Suprapubic skin (tissue), 3 donors: ENCODE measurements around the gene ULK4.

Experiments
- CTCF ChIP-seq, 2 donors: fragments of 200-600 bp in 1 of 2; fragments of 450-650 bp in 1 of 2; sonication (generic) in 1 of 2; IDR thresholded peaks; one replicate each; pipeline ENCODE4 v1.5.1; 2016 to 2019; ENCODE audit warnings: antibody characterized with exemption in 2 of 2, mild to moderate bottlenecking in 1 of 2, moderate library complexity in 1 of 2
- POLR2A ChIP-seq, 2 donors: fragments of 450-650 bp; IDR thresholded peaks; one replicate each; pipeline ENCODE4 v1.6.1; 2017; ENCODE audit warnings: antibody characterized with exemption in 2 of 2, mild to moderate bottlenecking in 2 of 2, moderate library complexity in 2 of 2

GRCh38 chr3:41502023-41502422 is 459.9 kb downstream of the ULK4 start:
- TF ChIP-seq CTCF (IDR thresholded peaks at IDR 0.05), result no peak
- no peak for TF ChIP-seq POLR2A (IDR thresholded peaks at IDR 0.05)
